Activated CD4-positive, CD25-positive, alpha-beta regulatory T cell treated with anti-CD3 and anti-CD28 coated beads, Interleukin-2, amount 50 U/mL, for 72 hours (primary cell): ENCODE data around the gene AKT1.

Source experiments
- DNase-seq: peaks from one replicate; pipeline ENCODE4 v3.0.0; 2021

The AKT1 gene

DNA sequence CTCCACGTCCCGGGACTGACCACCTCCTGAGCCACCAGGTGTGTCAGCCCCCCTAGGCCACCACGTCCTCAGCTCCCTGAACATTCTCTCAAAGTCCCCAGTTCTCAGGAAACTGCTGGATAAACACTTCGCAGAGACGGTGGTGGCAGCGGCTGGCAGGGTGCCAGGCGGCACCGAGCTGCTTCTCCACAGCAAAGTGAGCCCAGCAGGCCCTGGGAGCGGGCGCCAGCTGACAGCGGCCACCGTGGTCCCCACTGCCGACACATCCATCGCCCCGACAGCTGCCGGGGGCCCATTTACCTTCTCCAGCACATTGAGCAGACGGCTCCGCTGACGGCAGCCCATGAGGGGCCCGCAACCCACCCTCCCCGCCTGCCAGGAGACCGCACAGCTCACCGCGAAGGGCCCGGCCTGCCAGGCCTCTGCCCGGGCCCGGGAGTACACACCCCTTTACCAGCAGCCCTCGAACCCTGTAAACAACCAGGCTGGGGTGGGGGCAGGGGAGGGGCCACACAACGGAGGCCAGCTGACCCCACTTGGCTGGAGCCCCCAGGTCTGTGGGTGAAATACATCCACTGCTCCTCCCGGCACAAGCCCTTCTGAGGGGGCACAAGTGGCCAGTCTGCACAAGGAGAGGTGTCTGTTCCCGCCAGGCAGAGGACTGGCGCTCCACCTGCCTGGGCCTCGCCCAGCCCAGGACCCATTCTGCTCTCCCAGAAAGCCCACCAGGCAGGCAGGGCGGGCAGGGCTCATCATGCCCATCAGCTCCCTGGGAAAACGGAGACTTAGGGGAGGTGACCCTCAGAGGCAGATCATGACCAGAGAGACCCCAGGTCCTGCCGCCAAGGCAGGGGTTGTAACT is 10.5 kb downstream of the AKT1 start:
- no peak for DNase-seq

DNA sequence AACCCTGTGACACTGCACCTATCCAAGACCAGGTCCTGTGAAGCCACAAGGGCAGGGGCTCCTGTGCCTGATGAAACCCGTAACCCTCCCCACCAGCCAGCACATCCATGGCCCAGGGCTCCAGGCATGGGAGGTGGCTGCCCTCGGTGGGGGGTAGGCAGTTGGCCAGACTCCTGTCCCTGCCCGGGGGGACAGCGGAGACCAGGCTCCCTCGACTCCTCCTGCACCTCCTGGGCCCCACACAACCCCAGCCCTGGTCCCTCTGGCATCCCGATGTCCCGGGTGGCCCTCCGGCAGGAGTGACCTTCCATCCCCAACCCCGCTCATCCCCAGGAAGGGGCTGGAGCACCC is 11.4 kb downstream of the AKT1 start:
- DNase-seq: no peak

DNA sequence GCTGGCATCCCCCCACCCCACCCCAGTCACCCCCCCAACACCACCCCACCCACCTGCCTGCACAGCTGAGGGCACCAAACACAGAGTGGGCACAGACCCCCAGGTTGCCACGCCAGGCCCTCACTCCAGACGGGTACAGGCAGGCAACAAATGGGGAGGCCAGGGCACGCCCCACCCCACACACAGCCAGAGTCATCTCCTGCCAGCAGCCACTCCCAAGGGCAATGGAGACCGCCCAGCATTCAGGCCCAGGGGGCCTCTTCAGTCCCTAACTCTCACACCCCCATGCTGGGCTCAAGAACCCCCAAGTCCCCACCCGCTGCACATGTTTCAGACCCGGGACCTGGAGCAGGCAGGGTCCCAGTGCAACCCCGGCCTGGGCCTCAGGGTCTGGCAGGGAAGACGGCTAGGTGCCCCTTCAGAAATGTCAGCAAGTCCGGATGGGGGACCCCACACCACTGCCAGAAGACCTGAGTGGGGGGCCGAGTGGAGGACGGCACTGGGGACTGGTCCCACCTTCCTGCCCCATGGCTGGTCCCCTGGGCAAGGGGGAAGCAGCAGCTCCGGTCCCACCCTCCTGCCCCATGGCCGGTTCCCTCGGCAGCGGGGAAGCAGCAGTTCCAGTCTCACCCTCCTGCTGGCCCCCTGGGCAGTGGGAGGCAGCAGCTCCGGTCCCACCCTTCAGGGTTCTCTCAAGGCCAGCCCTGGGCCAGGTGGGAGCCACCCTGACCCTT is 11.9 kb downstream of the AKT1 start:
- no peak for DNase-seq

DNA sequence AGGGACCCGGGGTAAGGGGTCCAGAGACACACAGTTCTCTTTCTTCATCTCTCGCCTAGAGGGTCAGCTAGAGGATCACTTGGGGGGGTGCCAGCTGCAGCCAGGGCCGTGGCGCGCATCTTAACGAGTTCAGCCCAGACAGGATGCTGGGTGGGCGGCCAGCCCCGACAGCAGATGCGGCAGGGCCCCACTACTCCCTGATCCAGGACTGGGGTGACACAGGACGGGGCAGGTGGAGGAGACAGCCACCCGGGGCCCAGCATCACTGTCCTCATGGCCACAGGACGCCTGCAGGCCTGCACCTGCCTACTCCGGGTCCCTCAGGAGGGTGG is 12.8 kb downstream of the AKT1 start:
- DNase-seq: no peak

GRCh38 chr14:104782086-104782807 is 13.3 kb downstream of the AKT1 start:
- DNase-seq: no peak

DNA sequence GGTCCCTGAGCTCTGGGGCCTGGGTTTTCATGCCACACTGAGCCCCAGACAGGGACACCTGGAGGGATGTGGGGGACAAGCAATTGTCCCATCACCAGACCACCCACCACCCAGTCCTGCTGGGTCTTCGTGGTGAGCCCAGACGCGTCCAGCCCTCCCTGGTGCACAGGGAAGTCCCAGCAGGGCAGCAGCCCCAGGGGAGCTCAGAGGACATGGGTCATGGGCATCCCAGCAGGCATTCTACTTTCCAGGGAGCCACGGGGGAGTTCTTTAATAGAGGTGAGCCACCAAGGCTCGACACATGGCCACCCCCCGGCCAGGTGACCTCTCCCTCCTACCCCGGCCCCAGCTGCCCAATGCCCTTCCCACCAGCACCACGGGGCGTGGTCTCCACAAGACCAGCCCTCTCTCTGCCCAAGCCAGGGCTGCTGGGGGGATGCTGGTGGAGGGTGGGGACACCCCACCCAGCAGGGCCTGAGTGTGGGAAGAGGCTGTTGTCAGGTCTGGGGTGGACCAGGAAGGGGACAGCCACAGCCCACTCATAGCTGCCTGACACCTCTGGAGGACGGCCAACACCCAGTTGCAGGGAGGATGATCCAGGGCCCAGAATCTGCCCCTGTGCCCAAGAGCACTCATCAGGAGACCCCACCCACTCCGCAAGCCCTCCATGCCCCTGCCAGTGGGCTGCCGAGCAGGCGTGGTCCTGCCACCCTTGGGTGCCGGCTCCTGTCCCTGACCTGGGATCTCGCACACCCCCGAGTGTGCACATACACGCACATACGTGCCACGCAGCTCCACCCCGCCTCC is 14.1 kb downstream of the AKT1 start:
- no peak for DNase-seq

GRCh38 chr14:104780513-104781030 is 15.0 kb downstream of the AKT1 start:
- no peak for DNase-seq

DNA sequence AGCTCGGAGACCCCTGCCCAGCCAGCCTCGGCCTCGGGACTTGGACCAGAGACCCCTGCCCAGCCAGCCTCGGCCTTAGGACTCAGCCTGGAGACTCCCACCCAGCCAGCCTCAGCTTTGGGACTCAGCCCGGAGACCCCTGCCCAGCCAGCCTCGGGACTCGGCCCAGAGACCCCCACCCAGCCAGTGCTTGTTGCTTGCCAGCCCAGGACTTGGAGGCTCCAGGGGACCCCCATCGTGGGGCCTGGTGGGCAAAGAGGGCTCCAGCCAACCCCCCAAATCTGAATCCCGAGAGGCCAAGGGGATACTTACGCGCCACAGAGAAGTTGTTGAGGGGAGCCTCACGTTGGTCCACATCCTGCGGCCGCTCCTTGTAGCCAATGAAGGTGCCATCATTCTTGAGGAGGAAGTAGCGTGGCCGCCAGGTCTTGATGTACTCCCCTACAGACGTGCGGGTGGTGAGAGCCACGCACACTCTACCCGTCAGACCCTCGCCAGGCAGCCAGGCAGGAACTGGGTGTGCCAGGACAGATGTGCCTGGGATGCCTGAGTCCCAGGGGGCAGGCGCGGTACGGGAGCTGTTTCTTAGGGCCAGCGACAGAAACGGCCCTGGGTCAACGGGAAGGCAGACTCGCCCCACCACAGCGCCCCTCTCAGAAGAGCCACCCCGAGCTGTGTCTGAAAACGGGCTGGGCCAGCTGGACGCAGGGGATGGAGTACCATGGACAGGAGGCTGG is 15.6 kb downstream of the AKT1 start:
- no peak for DNase-seq

GRCh38 chr14:104778694-104779331 is 16.7 kb downstream of the AKT1 start:
- no peak for DNase-seq

DNA sequence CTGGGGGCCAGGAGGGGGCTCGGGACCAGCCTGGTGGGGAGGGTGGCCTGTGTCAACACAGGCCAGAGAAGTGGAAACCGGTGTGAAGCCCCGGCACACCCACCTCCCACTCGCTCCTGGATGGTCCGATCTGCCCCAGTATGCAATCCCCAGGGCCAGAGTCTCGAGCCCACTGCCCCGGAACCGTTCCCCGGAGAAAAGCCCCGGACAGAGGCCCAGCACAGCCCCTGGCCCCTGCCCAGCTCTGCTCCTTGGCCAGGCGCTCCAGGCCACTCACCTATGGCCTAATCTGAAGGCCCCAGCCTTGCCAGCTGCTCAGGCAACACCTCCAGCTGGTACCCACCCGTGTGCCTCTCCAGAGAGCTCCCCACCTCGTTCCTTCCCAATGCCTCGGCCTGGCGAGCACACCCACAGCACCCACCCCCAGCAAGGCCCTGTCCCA is 17.7 kb downstream of the AKT1 start:
- DNase-seq: no peak

- no peak for DNase-seq
Observed at GRCh38 chr14:104776961-104777807, 18.4 kb downstream of the AKT1 start.

GRCh38 chr14:104776481-104776880 is 19.1 kb downstream of the AKT1 start:
- no peak for DNase-seq

- DNase-seq: no peak
Observed at GRCh38 chr14:104775073-104775489, 20.5 kb downstream of the AKT1 start.

DNA sequence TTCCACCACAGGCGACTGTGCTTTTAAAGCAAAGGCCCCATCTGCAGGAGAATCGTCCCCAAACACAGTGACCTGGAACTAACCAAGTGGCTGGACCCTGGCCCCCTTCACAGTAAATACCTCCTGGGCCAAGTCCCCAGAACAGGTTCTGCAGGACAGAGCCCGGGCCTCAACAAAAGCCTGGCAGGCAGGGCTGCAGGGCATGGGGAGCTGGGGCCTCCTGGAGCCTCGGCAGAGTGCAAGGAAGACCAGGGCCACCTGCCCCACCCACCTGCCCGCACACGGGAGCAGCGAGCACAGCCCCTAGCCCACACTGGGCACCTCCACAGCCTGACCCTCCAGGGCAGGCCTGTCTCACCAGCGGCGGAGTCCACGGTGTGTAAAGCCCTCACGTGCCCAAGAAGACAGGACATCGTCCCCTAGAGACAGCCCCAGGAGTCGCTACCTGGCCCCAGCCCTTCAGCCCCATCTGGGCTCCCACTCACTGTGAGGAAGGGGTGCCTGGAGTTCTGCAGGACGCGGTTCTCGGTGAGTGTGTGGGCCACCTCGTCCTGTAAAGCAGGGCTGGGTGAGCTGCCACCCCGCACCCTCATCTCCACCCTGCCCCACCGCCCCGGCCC is 21.0 kb downstream of the AKT1 start:
- DNase-seq: no peak

DNA sequence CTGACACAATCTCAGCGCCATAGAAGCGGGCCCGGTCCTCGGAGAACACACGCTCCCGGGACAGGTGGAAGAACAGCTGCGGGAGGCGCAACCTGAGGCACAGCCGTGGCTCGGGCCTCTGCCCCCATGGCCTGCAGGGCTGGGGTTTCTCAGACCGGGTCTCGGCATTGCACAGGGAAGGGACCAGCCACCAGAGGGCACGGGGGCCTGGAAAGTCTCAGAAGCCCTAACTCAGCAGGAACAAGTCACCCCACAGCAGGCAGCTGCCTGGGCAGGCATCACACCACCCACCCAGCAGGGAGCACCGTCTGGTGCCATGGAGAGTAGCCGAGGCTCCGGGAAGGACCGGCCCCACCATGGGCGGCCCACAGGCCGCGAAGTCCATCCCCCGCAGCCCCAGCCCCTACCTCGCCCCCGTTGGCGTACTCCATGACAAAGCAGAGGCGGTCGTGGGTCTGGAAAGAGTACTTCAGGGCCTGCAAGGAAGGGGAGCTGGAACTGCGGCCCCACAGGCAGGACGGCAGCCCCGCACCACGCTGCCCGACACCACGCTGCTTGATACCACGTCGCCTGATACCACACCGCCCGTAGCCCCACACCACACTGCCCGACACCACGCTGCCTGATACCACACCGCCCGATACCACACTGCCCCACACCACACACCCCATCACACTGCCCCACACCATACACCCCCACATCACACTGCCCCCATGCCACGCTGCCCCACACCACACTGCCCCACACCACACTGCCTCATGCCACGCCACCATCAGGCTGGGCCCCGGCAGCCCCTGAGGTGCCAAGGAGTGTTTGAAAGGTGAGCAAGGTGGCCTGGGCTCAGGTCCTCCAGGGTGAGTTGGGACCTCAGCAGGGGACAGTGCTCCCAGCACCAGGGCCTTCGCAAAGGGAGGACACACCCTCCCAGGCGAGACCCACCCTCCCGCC is 21.8 kb downstream of the AKT1 start:
- no peak for DNase-seq

DNA sequence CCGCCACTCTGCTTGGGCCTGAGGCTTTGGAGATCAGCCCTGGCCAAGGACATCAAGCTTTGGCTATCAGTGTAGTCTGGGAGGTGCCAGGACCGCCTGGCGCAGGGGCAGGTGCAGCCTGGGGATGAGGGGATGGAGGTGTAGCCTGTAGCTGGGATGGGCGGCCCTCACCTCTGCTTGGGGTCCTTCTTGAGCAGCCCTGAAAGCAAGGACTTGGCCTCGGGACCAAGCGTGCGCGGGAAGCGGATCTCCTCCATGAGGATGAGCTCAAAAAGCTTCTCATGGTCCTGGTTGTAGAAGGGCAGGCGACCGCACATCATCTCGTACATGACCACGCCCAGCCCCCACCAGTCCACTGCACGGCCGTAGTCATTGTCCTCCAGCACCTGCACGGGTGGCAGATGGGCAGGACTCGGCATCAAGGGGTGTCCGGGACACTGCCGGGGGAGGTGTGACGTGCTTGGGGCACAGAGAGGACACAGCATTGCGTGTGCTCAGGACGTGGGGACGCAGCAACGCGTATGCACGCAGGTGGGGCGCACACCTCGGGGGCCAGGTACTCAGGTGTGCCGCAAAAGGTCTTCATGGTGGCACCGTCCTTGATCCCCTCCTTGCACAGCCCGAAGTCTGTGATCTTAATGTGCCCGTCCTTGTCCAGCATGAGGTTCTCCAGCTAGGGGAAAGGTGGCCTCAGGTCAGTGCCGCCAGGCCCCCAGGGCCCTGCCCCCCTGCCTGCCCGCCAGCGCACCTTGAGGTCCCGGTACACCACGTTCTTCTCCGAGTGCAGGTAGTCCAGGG is 22.6 kb downstream of the AKT1 start:
- no peak for DNase-seq

DNA sequence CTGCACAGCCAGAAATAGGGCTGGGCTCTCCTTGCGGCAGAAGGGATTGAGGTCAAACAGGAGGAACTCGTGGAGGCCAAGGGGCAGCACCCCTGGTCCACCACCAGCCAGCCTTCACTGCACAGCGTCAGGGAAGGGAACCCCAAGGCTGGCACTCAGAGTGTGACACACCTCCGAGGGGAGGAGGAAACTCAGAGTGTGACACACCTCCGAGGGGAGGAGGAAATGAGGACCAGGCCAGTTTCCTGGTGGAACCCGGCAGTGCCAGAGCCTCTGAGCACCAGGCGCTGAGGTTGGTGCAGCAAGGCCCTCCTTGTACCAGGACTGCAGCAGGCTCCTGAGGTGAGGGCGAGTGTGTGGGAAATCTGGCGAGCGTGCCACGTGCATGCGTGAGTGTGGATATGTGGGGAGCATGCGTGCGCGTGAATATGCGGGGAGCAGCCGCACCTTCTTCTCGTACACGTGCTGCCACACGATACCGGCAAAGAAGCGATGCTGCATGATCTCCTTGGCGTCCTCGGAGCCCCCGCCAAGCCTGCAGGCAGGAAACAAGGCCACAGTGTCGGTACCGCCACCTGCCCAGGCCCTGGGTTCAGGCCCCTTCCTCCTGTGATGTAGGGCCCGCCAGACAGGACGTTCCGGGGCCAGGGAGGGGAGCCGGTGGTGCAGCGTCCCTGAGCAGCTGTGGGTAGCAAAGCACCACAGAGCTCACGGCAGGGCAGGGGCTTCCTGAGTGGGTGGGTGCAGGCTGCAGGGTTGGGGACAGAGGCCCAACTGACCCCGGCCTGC is 23.4 kb downstream of the AKT1 start:
- DNase-seq: no peak
